COR-L47 (cell line): ENCODE data around the gene SPEF2.
"Not testable (repeated sequence)": the region's sequence is repeated elsewhere in the genome, so short reads cannot be mapped to it uniquely, and the experiment has no call there.

Experiments used
- DNase-seq: peaks from one replicate; lab custom pipeline; 2025; lab: John Stamatoyannopoulos, UW

Gene SPEF2

DNA sequence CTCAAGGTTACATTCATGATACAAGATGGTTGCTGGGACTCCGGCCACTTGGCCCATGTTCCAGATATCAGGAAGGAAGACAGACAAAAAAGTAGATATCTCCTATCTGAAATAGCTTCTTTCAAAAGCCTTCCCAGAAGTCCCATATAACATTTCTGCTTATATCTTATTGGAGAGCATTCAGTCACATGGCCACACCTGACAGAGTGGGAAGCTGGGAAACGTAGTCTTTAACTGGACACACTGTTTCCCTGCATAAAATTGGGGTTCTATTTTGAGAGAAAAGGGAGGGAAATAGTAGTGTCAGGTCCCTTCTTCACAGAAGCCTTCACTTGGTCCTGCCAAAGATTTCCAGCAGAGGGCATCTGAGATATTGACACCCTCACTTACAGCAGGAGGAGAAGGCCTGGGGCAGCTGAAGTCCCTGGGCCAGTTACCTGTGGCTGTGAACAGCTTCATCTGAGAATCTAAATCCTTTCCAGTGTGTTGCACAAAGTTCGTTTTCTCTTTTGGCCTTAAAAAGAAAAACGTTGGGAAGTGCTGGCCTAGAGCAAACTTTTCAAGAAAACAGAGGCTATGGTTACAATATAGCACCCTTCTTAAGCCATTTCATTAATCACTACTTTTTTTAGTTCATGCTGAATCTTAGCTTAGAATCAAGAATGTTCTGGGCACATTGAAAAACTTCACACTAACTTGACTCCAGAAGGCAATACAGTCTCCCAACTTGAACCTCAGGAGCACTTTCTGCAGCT lies 33.5 kb downstream of the SPEF2 start:
- peak; percentile 21 for DNase-seq

GRCh38 chr5:35656721-35657120 lies 39.1 kb downstream of the SPEF2 start:
- DNase-seq, result no peak

DNA sequence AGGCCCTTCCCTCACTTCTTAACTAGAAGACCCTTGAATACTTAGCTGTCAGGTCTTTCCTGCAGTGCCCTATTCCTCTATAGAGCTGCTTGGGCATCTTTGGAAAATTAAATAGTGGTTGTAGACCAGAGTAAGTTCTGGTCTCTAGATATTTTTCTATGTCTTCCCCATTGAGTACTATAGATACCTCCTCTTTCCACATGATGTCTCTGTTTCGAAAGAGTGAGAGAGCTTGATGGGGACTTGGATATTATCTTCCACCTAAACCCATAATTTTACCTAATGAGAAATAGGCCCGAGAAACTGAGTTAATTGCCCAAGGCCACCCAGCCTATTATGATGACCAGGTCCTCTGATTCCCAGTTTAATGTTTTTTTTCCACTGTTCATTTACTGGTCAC lies 40.2 kb downstream of the SPEF2 start:
- no peak for DNase-seq

DNA sequence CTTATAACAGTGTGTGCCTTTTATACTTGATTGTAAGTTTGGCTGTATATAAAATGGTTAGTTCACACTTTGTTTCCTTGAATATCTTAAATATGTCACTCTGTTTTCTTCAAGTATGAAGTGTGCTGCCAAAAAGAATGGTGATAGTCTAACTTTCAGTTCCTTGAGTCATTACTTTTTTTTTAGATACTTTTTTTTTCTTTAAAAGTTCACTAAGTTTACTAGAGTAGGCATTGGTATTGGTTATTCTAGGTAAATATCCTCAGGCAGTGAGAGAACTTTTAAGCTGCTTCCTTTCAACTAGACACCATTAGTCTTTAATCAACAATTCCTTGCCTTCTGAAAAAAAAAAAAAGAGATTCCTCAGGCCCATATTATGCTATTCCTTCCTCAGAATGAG lies 41.9 kb downstream of the SPEF2 start:
- no peak for DNase-seq

- DNase-seq, result no peak
These were observed 42.8 kb downstream of the SPEF2 start for GRCh38 chr5:35660451-35660850.

DNA sequence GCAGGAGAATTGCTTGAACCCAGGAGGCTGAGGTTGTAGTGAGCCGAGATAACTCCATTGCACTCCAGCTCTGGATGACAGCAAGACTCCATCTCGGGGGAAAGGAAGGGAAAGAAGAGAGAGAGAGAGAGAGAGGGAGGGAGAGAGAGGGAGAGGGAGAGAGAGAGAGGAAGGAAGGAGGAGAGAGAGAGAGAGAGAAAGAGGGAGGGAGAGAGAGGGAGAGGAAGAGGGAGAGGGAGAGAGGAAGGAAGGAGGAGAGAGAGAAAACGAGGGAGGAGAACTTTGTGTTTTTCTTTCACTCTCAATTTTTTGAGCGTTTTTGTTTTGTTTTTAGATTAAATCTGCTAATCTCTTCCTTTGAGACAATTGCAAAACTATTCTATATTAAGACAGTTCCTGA lies 46.9 kb downstream of the SPEF2 start:
- no peak for DNase-seq

DNA sequence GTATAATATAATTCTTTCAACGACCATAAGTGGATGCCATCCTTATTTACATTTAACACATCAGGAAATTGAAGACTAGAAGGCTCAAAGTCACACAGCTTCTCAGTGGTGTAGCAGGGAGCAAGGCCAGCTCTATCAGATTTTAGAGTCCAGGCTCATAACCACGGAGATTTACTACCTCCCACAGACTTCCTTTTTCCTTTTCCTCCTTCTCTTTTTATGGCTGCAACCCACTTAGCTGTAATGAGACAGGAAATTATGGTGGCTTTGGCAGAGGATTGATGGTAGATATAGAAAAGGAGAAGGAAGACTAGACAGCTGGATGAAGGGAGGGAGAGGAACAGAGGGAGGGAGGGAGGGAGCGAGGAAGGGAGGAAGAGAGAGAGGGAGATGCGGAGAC lies 47.4 kb downstream of the SPEF2 start:
- no peak for DNase-seq

- DNase-seq, result no peak
These were observed 50.7 kb downstream of the SPEF2 start for GRCh38 chr5:35668319-35668718.

- no peak for DNase-seq
These were observed 51.1 kb downstream of the SPEF2 start for GRCh38 chr5:35668794-35669193.

- no peak for DNase-seq
These were observed 54.1 kb downstream of the SPEF2 start for GRCh38 chr5:35671541-35672295.

GRCh38 chr5:35672296-35672655 lies 54.6 kb downstream of the SPEF2 start:
- not testable (repeated sequence) for DNase-seq

DNA sequence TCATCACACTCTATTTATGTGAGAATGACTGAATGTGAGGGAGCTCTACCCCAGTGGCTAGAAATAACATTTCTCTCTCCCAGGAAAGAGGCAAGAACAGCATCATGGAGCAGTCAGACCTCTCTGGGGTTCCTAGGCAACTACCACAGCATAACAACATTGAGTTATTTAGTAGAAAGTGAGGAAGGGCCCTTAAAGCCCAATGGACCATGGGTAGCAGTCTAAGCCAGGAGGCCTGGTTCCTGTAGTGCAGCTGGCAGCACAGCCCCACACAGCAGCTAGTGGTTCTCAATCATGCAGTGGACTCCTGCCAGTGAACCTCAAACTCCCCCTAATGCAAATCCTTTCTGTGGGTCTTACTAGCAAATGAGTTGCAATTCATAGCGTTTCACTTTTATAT lies 55.3 kb downstream of the SPEF2 start:
- no peak for DNase-seq

GRCh38 chr5:35674049-35674448 lies 56.4 kb downstream of the SPEF2 start:
- no peak for DNase-seq

DNA sequence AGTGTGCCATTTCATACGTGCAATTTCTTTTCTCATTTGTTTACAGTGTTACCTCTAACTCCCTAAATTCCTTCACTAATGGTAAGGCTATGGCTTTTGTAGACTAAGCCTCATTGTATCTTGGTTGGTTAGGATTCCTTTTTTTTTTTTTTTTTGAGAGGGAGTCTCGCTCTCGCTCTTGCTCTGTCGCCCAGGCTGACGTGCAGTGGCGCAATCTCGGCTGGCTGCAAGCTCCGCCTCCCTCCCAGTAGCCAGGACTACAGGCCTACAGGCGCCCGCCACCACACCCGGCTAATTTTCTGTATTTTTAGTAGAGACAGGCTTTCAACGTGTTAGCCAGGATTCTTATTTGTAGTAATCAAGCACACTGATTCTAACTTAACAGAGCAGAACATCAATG lies 57.7 kb downstream of the SPEF2 start:
- DNase-seq, result no peak

DNA sequence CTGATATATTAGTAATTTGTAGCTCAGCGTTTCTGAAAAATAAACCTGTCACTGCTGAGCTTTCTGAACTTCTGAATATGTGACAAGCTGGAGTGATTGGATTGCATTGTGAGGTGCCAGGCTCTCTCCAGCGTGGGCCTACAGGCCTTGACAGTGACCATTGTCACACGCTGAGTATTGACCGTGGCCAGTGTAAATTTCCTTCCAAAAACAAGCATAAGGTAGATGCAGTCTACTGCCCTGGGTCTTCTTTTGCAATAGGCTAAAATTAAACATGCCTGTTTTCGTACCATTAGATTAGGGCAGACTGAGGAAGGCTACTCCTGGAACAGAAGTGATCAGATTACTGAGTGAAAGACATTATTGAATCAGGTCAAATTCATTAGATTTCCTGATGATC lies 60.2 kb downstream of the SPEF2 start:
- no peak for DNase-seq

GRCh38 chr5:35678661-35679060 lies 61.0 kb downstream of the SPEF2 start:
- no peak for DNase-seq

- no peak for DNase-seq
These were observed 61.7 kb downstream of the SPEF2 start for GRCh38 chr5:35679357-35679756.

DNA sequence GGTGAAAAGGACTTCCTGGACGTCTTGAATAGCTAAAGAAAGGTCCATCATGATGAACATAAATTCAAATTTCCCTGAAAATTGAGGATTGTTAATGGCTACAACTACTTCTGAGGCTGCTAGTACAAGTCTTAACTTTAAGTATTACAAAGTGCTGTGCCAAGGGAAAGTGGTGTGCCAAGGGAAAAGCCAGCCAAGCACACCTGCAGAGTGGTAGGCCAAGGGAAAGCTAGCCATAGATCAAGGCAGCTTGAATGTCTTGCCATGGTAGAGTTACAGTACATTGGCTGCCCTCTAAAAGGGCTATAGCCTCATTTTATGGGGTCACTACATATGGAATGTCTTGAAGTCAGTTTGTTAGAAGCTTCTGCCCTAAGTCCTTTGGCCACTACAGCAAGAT lies 64.2 kb downstream of the SPEF2 start:
- no peak for DNase-seq

DNA sequence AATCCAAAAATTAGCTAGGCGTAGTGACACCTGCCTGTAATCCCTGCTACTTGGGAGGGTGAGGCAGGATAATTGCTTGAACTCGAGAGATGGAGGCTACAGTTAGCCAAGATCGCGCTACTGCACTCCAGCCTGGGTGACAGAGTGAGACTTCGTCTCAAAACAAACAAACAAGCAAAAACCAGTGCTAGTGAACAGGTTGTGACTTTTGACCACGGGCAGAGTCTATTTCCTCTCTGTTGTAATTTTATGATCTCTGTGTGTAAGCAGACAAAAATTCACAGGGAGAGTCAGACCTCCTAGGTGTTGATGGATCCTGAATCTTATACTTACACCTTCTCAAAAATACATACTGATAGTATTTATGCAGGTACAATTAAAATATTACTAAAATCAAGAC lies 65.8 kb downstream of the SPEF2 start:
- DNase-seq, result no peak

DNA sequence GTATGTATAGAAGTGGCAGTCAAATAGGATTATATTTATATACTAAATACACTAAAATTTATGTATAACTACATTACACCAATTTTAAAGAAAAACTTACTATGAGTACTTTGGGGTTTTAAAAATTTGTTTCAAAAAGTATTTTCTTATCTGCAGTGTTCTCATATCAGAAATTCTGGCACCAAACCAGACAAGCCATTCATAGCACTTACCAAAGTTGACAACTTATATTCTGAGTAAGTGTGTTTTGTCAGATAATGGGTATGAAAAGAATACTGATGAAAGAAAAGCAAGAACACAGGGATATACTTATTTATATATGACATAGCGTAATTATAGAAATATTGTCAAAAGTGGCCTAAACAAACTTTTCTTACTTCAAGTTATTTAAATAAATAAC lies 67.5 kb downstream of the SPEF2 start:
- no peak for DNase-seq

DNA sequence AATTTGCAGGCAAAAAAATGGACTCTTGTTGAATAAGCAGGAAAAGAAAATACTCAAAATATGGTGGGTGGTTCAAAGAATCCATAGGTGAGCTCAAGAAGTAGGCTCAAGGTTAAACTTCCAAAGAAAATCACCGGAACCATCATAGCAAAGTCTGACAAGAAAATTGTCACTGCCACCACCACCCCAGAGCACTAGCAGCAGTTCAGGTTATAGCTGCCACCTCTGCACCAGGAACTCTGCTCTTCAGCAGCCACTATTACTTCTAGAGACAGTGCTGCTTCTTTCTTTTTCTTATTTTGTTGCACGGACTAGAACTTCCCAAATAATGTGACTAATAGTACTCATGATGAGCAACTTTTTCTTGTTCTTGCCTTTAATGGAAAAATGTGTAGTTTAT lies 70.3 kb downstream of the SPEF2 start:
- DNase-seq, result no peak

GRCh38 chr5:35694481-35694880 lies 76.8 kb downstream of the SPEF2 start:
- DNase-seq, result no peak

DNA sequence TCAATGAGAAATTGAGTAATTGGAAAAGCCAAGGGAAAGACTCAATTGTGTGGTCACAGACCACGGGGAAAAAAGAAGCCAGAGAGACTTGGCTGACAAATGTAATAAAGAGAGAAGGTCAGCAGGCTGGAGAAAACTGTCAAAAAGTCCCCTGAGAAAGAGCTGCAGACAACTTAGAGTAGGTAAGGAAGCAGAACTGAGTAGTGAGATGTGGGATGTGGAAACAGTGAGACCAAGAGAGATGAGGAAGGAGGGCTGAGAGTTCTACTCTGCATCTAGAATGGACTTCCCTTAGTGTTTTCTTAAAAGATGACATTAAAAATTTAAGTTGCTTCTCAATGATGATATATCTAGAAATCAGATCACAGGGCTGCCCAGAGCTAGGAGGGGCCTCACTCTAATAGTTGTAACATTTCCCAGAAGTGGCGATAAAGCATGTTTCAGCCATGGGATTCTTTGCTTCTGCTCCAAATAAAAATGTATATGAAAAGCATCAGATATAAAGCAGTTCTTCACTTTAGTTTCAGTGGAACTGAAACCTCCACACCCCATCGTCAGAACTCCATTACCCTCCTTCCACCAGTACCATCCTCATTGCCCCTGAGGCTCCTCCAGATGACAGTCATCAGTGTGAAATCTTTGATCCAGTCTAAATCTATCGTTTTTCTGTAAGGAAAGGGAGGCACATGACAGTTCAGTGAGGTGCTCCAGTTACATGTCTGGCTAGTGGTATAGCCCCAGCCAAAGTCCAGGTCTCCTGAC lies 80.6 kb downstream of the SPEF2 start:
- DNase-seq, result no peak
